Activated CD4-positive, alpha-beta memory T cell treated with anti-CD3 and anti-CD28 coated beads for 36 hours (primary cell): ENCODE results near the gene C1QL4. TPM values are rescaled to one million over a fixed set of nuclear protein-coding genes. Genes with fewer than 3 reads are reported as not detected.
"Not testable (repeated sequence)": the region's sequence is repeated elsewhere in the genome, so short reads cannot be mapped to it uniquely, and the experiment has no call there.

Experiments
- CTCF ChIA-PET: fragments of 350-600 bp; sonication (Branson Sonifier 250); formaldehyde crosslinking; loops from one replicate; lab custom pipeline; 2021; ENCODE audit warnings: antibody characterized with exemption, inconsistent platforms; lab: Charles Lee
- POLR2A ChIA-PET: fragments of 350-600 bp; sonication (Branson Sonifier 250); formaldehyde crosslinking; loops from one replicate; lab custom pipeline; 2021; ENCODE audit warnings: antibody characterized with exemption; lab: Charles Lee
- DNase-seq: peaks from one replicate; pipeline ENCODE4 v3.0.0-alpha.2; 2020
- H3K27ac Mint-ChIP-seq: one replicate; pipeline ENCODE4 v1.8.0; 2021; ENCODE audit warnings: mixed read lengths
- H3K27me3 Mint-ChIP-seq: one replicate; pipeline ENCODE4 v1.8.0; 2021; ENCODE audit warnings: mixed read lengths
- H3K36me3 Mint-ChIP-seq: one replicate; pipeline ENCODE4 v1.8.0; 2021; ENCODE audit warnings: mixed read lengths
- H3K4me1 Mint-ChIP-seq: one replicate; pipeline ENCODE4 v1.8.0; 2021; ENCODE audit warnings: low read depth, mixed read lengths
- H3K4me3 Mint-ChIP-seq: one replicate; pipeline ENCODE4 v1.8.0; 2021; ENCODE audit warnings: mild to moderate bottlenecking, mixed read lengths
- H3K9me3 Mint-ChIP-seq: one replicate; pipeline ENCODE4 v1.8.0; 2021; ENCODE audit warnings: mixed read lengths
- intact Hi-C: fragments of 100-400 bp; cut with micrococcal nuclease; formaldehyde crosslinking; loops from one replicate; pipeline ENCODE4 v1.15.1; 2023
- total RNA-seq, 2 experiments: library from RNA; stranded (reverse); gene quantifications; one replicate each; pipeline ENCODE4 v1.2.3, GENCODE V29; 2021

C1QL4 gene
- total RNA-seq, 2 experiments from 2014 or later: not detected

GRCh38 chr12:49340971-49341776, 4.2 kb upstream of the C1QL4 start:
- intact Hi-C loops: no loop called here

GRCh38 chr12:49340095-49340870, 3.3 kb upstream of the C1QL4 start:
- no peak overlapping the region for H3K4me3 Mint-ChIP-seq

More at GRCh38 chr12:49340971-49341776, 4.2 kb upstream of the C1QL4 start:
- Mint-ChIP-seq H3K27me3 (peaks cover 60% of the 10 kb centered on the region), H3K27ac (no peak overlapping the region), H3K4me3 (no peak overlapping the region), H3K36me3 (no peaks in the 10 kb centered on the region), H3K9me3 (no peaks in the 10 kb centered on the region), H3K4me1 (peaks cover 39% of the 10 kb centered on the region)
- POLR2A ChIA-PET: interaction anchor here (0.6 to 2.9 kb wide), 6 partner anchors 9 to 75 kb away, joined by 3 to 7 read pairs (median 7); partner anchors contain the start of genes SPATS2 and TROAP
- CTCF ChIA-PET: interaction anchor here (0.9 to 4.0 kb wide), 13 partner anchors 8 to 75 kb away, joined by 3 to 234 read pairs (median 10); partner anchors contain the start of genes PRPH, SPATS2 and TROAP
- no peak for DNase-seq

GRCh38 chr12:49339464-49339861, 2.5 kb upstream of the C1QL4 start:
- CTCF ChIA-PET: interaction anchor here (0.7 to 11.4 kb wide), 2 partner anchors 8 to 47 kb away, joined by 3 to 188 read pairs; partner anchors contain the start of gene PRPH
- Mint-ChIP-seq H3K36me3 (no peaks in the 10 kb centered on the region), H3K27me3 (peaks cover 64% of the 10 kb centered on the region), H3K4me3 (no peak overlapping the region), H3K9me3 (no peaks in the 10 kb centered on the region), H3K27ac (no peak overlapping the region), H3K4me1 (peaks cover 35% of the 10 kb centered on the region)
- intact Hi-C loops: no loop called here
- POLR2A ChIA-PET: no interaction called here
- DNase-seq: no peak

More at GRCh38 chr12:49340095-49340870, 3.3 kb upstream of the C1QL4 start:
- H3K9me3 Mint-ChIP-seq: no peaks in the 10 kb centered on the region
- DNase-seq: no peak
- intact Hi-C loops: no loop called here
- peaks cover 34% of the 10 kb centered on the region for H3K4me1 Mint-ChIP-seq
- ChIA-PET CTCF (interaction anchor here (3.2 to 11.4 kb wide), 3 partner anchors 16 to 49 kb away, joined by 44 to 234 read pairs (median 188); partner anchors contain the start of genes PRPH and TROAP), POLR2A (interaction anchor here (2.9 kb wide), 1 partner anchor 51 kb away, joined by 7 read pairs; no protein-coding TSS in a partner anchor)
- H3K27ac Mint-ChIP-seq: no peak overlapping the region
- H3K36me3 Mint-ChIP-seq: no peaks in the 10 kb centered on the region
- peaks cover 59% of the 10 kb centered on the region for H3K27me3 Mint-ChIP-seq

- CTCF ChIA-PET: interaction anchor here (0.7 to 11.4 kb wide), 4 partner anchors 8 to 46 kb away, joined by 3 to 188 read pairs (median 24); partner anchors contain the start of genes DNAJC22, PRPH and TROAP
- Mint-ChIP-seq H3K27me3 (peaks cover 63% of the 10 kb centered on the region), H3K9me3 (no peaks in the 10 kb centered on the region), H3K27ac (no peak overlapping the region), H3K4me3 (no peak overlapping the region), H3K36me3 (no peaks in the 10 kb centered on the region), H3K4me1 (peaks cover 32% of the 10 kb centered on the region)
- no peak for DNase-seq
- intact Hi-C loops: no loop called here
- POLR2A ChIA-PET: no interaction called here
These were observed 2.0 kb upstream of the C1QL4 start for GRCh38 chr12:49338830-49339463.

DNA sequence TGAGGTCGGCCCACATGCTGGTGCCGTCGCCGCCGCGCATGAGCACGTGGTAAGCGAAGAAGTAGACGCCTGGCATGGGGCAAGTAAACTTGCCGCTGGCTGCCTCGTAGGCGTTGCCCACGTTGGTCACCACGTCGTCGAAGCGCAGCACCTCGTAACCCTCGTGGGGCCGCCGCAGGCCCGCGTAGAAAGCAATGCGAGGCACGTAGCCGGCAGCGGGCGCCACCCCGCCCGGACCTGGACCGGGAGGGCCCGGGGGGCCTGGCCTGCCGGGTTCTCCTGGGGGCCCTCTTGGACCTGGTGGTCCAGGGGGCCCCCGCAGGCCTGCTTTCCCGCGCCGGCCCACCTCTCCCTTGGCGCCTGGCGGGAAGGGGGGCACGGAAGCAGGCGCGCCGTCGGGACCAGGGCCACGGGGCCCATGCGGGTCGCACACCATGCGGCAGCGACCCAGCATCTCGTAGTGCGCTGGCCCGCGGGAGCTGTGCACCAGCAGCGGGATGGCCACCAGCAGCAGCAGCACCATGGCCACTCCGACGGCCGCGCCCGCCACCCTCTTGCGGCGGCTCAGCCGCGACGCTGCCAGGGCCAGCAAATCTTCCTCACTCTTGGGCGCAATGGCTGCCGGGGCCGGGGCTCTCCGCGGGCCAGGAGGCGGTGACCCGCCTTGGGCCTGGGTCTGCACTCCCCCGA, 888 bp downstream of the C1QL4 start:
- CTCF ChIA-PET: interaction anchor here (0.5 to 11.4 kb wide), 6 partner anchors 12 to 43 kb away, joined by 3 to 188 read pairs (median 4); partner anchors contain the start of genes DNAJC22, PRPH, SPATS2 and TROAP
- POLR2A ChIA-PET: interaction anchor here (0.8 to 1.5 kb wide), 2 partner anchors 39 to 41 kb away, joined by 3 to 4 read pairs; partner anchors contain the start of gene PRPH
- H3K4me3 Mint-ChIP-seq: no peak overlapping the region
- no peak for DNase-seq
- intact Hi-C loops: no loop called here
- H3K4me1 Mint-ChIP-seq: peaks cover 23% of the 10 kb centered on the region
- H3K9me3 Mint-ChIP-seq: no peaks in the 10 kb centered on the region
- peaks cover 64% of the 10 kb centered on the region for H3K27me3 Mint-ChIP-seq
- H3K27ac Mint-ChIP-seq: no peak overlapping the region
- peaks cover 2% of the 10 kb centered on the region for H3K36me3 Mint-ChIP-seq

GRCh38 chr12:49335118-49335954, 1.7 kb downstream of the C1QL4 start:
- DNase-seq: no peak
- no peak overlapping the region for H3K27ac Mint-ChIP-seq
- H3K36me3 Mint-ChIP-seq: peaks cover 7% of the 10 kb centered on the region
- CTCF ChIA-PET: interaction anchor here (1.3 to 11.4 kb wide), 4 partner anchors 12 to 42 kb away, joined by 3 to 188 read pairs (median 23); partner anchors contain the start of genes DNAJC22, PRPH and TROAP
- POLR2A ChIA-PET: interaction anchor here (0.5 to 1.5 kb wide), 2 partner anchors 10 to 40 kb away, joined by 3 to 4 read pairs; partner anchors contain the start of gene PRPH
- peaks cover 58% of the 10 kb centered on the region for H3K27me3 Mint-ChIP-seq
- H3K9me3 Mint-ChIP-seq: no peaks in the 10 kb centered on the region
- H3K4me1 Mint-ChIP-seq: peaks cover 23% of the 10 kb centered on the region
- intact Hi-C loops: no loop called here
- H3K4me3 Mint-ChIP-seq: no peak overlapping the region

- no peak overlapping the region for H3K27ac Mint-ChIP-seq
- no peak overlapping the region for H3K4me3 Mint-ChIP-seq
- no peaks in the 10 kb centered on the region for H3K9me3 Mint-ChIP-seq
- ChIA-PET CTCF (interaction anchor here (1.3 to 11.4 kb wide), 4 partner anchors 13 to 42 kb away, joined by 4 to 188 read pairs (median 23); partner anchors contain the start of genes DNAJC22 and PRPH), POLR2A (interaction anchor here (0.5 to 1.5 kb wide), 2 partner anchors 11 to 40 kb away, joined by 3 to 4 read pairs; partner anchors contain the start of gene PRPH)
- intact Hi-C loops: no loop called here
- DNase-seq: no peak
- H3K27me3 Mint-ChIP-seq: peaks cover 55% of the 10 kb centered on the region
- peaks cover 7% of the 10 kb centered on the region for H3K36me3 Mint-ChIP-seq
- peaks cover 23% of the 10 kb centered on the region for H3K4me1 Mint-ChIP-seq
These were observed 2.3 kb downstream of the C1QL4 start for GRCh38 chr12:49334681-49335080.

- intact Hi-C loops: no loop called here
- no peak for DNase-seq
- H3K4me3 Mint-ChIP-seq: no peak overlapping the region
- H3K36me3 Mint-ChIP-seq: peaks cover 7% of the 10 kb centered on the region
- POLR2A ChIA-PET: interaction anchor here (1.5 kb wide), 1 partner anchor 39 kb away, joined by 4 read pairs; the partner anchor contains the start of gene PRPH
- CTCF ChIA-PET: interaction anchor here (1.4 to 11.4 kb wide), 4 partner anchors 8 to 41 kb away, joined by 4 to 188 read pairs (median 44); partner anchors contain the start of genes DNAJC22 and PRPH
- peaks cover 50% of the 10 kb centered on the region for H3K27me3 Mint-ChIP-seq
- H3K9me3 Mint-ChIP-seq: no peaks in the 10 kb centered on the region
- no peak overlapping the region for H3K27ac Mint-ChIP-seq
- H3K4me1 Mint-ChIP-seq: peaks cover 23% of the 10 kb centered on the region
These were observed 2.8 kb downstream of the C1QL4 start for GRCh38 chr12:49334226-49334625.

DNA sequence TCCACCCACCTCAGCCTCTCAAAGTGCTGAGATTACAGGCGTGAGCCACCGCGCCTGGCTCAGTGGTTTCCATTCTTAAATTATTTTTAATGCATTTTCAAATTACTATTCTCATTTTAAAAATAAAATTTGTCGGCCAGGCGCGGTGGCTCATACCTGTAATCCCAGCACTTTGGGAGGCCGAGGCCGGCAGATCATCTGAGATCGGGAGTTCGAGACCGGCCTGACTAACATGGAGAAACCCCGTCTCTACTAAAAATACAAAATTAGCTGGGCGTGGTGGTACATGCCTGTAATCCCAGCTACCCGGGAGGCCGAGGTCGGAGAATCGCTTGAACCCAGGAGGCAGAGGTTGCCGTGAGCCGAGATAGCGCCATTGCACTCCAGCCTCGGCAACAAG, 3.2 kb downstream of the C1QL4 start:
- peaks cover 10% of the 10 kb centered on the region for H3K36me3 Mint-ChIP-seq
- POLR2A ChIA-PET, DNase-seq, H3K27ac Mint-ChIP-seq, intact Hi-C loops, H3K9me3 Mint-ChIP-seq, H3K4me3 Mint-ChIP-seq: not testable (repeated sequence)
- CTCF ChIA-PET: interaction anchor here (1.4 to 11.4 kb wide), 4 partner anchors 9 to 41 kb away, joined by 4 to 188 read pairs (median 42); partner anchors contain the start of genes DNAJC22 and PRPH
- H3K4me1 Mint-ChIP-seq: peaks cover 23% of the 10 kb centered on the region
- H3K27me3 Mint-ChIP-seq: peaks cover 47% of the 10 kb centered on the region
